ENCODE measurements around the gene LPXN.

Gene LPXN

GRCh38 chr11:58511636-58512035, 64.0 kb downstream of the LPXN start:
- no peak overlapping the region for H3K27ac ChIP-seq
- TF ChIP-seq CTCF (IDR thresholded peaks at IDR 0.05) (no peak), ZFX (IDR thresholded peaks at IDR 0.05; ENCODE audit: borderline replicate concordance) (no peak)

- TF ChIP-seq CTCF (IDR thresholded peaks at IDR 0.05) (no peak), ZFX (IDR thresholded peaks at IDR 0.05; ENCODE audit: borderline replicate concordance) (no peak)
- H3K27ac ChIP-seq, result no peak overlapping the region
Observed at GRCh38 chr11:58509748-58510147, 65.9 kb downstream of the LPXN start.

DNA sequence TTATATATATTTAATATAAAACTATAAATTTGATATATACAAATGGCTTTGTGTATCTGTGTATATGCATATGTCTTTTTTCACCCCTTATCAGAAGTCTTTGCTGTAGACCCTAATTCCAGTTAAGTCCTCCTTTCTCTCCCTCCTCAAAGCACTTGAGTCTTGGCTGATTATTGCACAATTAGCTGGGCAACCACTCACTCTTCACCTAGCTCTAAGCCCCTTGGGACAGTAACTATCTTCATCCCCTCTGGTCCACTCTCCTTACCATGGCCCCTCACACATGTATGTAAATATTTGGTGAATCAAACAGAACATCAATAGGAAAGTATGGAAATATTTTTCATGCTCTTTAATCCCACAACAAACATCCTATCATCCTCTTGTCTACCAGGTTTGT, 66.8 kb downstream of the LPXN start:
- no peak overlapping the region for H3K27ac ChIP-seq
- no peak for TF ChIP-seq ZFX (IDR thresholded peaks at IDR 0.05; ENCODE audit: borderline replicate concordance)
- TF ChIP-seq CTCF (IDR thresholded peaks at IDR 0.05), result no peak

GRCh38 chr11:58508005-58508404, 67.7 kb downstream of the LPXN start, which contains the start of gene OR5B21:
Gene OR5B21, minus strand, starts transcription at chr11:58508105. Its CDS starts 0 bp downstream, at chr11:58508105.
- no peak for TF ChIP-seq CTCF (IDR thresholded peaks at IDR 0.05)
- TF ChIP-seq ZFX (IDR thresholded peaks at IDR 0.05; ENCODE audit: borderline replicate concordance), result no peak
- no peak within 1 kb of the TSS for H3K27ac ChIP-seq

GRCh38 chr11:58507355-58507754, 68.3 kb downstream of the LPXN start:
- no peak for TF ChIP-seq ZFX (IDR thresholded peaks at IDR 0.05; ENCODE audit: borderline replicate concordance)
- no peak for TF ChIP-seq CTCF (IDR thresholded peaks at IDR 0.05)
- H3K27ac ChIP-seq, result no peak overlapping the region

DNA sequence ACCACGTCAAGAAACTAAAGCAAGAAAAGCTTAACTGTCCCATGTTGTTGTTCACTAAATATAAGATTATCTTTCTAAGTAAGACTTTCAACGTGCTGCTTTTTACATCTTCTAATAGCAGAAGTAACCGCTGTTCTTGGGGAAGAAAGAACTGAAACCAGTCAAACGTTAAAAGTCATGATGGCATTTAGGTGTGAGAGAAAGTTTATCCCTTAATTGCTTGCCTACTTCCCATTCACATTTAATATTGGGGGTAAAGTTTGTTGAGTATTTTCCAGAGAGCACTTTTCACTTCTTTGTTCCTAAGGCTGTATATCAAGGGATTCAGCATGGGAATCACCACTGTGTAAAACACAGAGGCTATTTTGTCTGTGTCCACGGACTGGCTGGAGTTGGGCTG, 68.7 kb downstream of the LPXN start:
- H3K27ac ChIP-seq, result no peak overlapping the region
- no peak for TF ChIP-seq ZFX (IDR thresholded peaks at IDR 0.05; ENCODE audit: borderline replicate concordance)
- TF ChIP-seq CTCF (IDR thresholded peaks at IDR 0.05), result no peak

DNA sequence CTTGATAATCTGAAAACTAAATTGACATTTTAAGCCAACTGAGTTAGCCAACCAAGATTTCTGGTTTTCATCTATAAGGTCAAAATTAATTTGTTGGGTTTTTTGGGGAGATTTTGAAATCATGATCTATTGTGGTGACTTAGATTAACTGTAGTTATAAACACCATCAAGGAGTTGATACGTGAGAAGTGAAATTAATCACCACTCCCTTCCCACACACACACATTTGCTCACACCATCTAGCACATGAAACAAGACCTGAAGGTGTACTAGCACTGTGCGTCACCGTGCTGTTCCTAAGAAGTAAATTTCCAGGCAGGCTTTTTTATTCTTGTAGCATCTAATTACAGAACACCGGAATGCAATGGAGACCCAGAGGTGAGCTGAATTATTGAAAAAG, 69.8 kb downstream of the LPXN start:
- no peak overlapping the region for H3K27ac ChIP-seq
- TF ChIP-seq ZFX (IDR thresholded peaks at IDR 0.05; ENCODE audit: borderline replicate concordance) (no peak), CTCF (IDR thresholded peaks at IDR 0.05) (no peak)

All from 22Rv1 (cell line).